Cardiac muscle cell (in vitro differentiated cells and primary cell): ENCODE measurements around the gene TCEANC2. TPM values are rescaled to one million over a fixed set of nuclear protein-coding genes. Genes with fewer than 3 reads are reported as not detected.
A peak's percentile ranks its signal among the peaks of the same experiment; 100 is the strongest.
"Not testable (repeated sequence)": the region's sequence is repeated elsewhere in the genome, so short reads cannot be mapped to it uniquely, and the experiment has no call there.

ENCODE experiments used
- DNase-seq, 2 donors: peaks; one replicate each; pipeline versions ENCODE4 v3.0.0 to v3.0.0-alpha.2; 2010 to 2017; ENCODE audit warnings: low read depth in 1 of 2, low spot score in 1 of 2
- H3K27ac ChIP-seq: fragments of 200-600 bp; sonication (generic); 2 replicates; pipeline ENCODE4 v1.5.1; 2016
- H3K27me3 ChIP-seq: fragments of 200-600 bp; sonication (generic); 2 replicates; pipeline ENCODE4 v1.6.0; 2016; ENCODE audit warnings: control low read depth
- H3K36me3 ChIP-seq: fragments of 200-600 bp; sonication (generic); 2 replicates; pipeline ENCODE4 v1.5.1; 2016; ENCODE audit warnings: control low read depth
- H3K4me1 ChIP-seq: fragments of 200-600 bp; sonication (generic); 2 replicates; pipeline ENCODE4 v1.8.1; 2017; ENCODE audit warnings: low read depth, mild to moderate bottlenecking, mixed run types
- H3K4me3 ChIP-seq: fragments of 200-600 bp; sonication (generic); 2 replicates; pipeline ENCODE4 v1.5.1; 2016; ENCODE audit warnings: mild to moderate bottlenecking
- H3K9me3 ChIP-seq: fragments of 200-600 bp; sonication (generic); 2 replicates; pipeline ENCODE4 v1.5.1; 2017; ENCODE audit warnings: low read depth, mild to moderate bottlenecking, control low read depth
- polyA plus RNA-seq: library from polyadenylated mRNA; unstranded; fragments of >200 nt; fragmentation: Nextera tagmentation; extraction: Ambion mirVana; gene quantifications from 2 replicates; pipeline ENCODE4 v1.2.1, GENCODE V29; 2016
- total RNA-seq: library from RNA; depleted of rRNA; stranded (reverse); fragments of >200 nt; gene quantifications from 2 replicates; pipeline ENCODE4 v1.2.3, GENCODE V29; 2016
- TF ChIP-seq, protein P1 (sequence below): IDR thresholded peaks from 2 replicates; pipeline ENCODE4 v1.5.1; 2012; ENCODE audit warnings: low read depth, mild to moderate bottlenecking, low read length

The TCEANC2 gene
- total and polyA plus RNA-seq, 2 experiments from 2014 or later = 8.2 to 10.1 TPM

DNA sequence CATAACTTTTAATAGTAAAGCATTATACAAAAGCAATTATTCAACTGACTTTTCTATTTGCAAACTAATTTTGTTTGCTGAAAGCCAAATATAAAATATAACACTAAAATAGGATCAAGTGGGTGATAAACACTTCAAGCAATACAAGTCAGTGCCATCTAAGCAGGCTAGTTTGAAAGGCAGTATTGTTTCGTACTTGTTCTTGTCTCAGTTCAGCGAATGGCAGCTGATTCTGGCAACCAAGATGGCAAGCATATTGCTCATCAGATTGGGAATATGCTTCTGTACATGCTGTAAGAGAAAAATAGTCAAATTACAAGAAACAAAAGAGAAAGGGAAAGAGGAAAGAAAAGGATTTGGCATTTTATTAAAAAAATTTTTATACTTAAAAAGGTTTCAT lies 7.9 kb upstream of the TCEANC2 start:
- Histone ChIP-seq H3K36me3 (peaks cover 28% of the 10 kb centered on the region), H3K27me3 (no peaks in the 10 kb centered on the region), H3K4me1 (no peaks in the 10 kb centered on the region), H3K4me3 (no peak overlapping the region), H3K27ac (no peak overlapping the region), H3K9me3 (no peaks in the 10 kb centered on the region)
- TF ChIP-seq, protein P1, sequence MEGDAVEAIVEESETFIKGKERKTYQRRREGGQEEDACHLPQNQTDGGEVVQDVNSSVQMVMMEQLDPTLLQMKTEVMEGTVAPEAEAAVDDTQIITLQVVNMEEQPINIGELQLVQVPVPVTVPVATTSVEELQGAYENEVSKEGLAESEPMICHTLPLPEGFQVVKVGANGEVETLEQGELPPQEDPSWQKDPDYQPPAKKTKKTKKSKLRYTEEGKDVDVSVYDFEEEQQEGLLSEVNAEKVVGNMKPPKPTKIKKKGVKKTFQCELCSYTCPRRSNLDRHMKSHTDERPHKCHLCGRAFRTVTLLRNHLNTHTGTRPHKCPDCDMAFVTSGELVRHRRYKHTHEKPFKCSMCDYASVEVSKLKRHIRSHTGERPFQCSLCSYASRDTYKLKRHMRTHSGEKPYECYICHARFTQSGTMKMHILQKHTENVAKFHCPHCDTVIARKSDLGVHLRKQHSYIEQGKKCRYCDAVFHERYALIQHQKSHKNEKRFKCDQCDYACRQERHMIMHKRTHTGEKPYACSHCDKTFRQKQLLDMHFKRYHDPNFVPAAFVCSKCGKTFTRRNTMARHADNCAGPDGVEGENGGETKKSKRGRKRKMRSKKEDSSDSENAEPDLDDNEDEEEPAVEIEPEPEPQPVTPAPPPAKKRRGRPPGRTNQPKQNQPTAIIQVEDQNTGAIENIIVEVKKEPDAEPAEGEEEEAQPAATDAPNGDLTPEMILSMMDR = no peak
- DNase-seq = no peak

DNA sequence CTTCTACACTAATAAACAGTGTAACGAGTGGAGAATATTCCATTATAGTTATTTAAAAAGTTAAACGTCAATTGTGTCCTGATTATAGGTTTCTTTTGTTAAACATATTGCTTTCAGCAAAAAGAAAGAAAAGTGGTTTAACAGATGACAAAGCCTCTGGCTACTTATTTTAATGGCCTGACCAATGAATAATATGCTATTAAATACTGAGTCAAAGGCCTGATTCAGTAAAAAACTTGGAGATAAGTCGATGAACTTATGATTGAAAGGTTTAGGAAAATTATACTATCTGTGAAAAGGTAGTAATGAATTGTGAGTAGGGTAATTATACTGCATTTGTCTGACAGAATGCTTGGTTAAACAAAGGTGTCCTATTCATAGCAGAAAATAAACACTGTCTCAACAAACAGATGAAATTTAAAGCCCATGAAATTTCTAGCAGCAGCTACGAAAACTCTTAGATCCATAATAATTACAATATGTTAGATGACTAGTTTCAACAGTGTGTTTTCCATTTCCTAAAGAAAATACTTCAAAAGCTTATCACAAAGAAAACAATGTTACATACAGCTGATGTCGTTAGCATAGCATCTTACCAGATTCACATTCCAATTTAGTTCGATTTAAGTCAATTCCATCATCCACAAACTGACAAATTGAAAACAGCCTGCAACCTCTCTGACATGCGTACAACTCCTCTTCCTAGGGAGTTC lies 6.6 kb upstream of the TCEANC2 start:
- Histone ChIP-seq H3K4me3 (no peak overlapping the region), H3K4me1 (peaks cover 6% of the 10 kb centered on the region), H3K9me3 (no peaks in the 10 kb centered on the region), H3K27me3 (no peaks in the 10 kb centered on the region), H3K27ac (no peak overlapping the region), H3K36me3 (peaks cover 15% of the 10 kb centered on the region)
- TF ChIP-seq, protein P1 = no peak
- DNase-seq = no peak

DNA sequence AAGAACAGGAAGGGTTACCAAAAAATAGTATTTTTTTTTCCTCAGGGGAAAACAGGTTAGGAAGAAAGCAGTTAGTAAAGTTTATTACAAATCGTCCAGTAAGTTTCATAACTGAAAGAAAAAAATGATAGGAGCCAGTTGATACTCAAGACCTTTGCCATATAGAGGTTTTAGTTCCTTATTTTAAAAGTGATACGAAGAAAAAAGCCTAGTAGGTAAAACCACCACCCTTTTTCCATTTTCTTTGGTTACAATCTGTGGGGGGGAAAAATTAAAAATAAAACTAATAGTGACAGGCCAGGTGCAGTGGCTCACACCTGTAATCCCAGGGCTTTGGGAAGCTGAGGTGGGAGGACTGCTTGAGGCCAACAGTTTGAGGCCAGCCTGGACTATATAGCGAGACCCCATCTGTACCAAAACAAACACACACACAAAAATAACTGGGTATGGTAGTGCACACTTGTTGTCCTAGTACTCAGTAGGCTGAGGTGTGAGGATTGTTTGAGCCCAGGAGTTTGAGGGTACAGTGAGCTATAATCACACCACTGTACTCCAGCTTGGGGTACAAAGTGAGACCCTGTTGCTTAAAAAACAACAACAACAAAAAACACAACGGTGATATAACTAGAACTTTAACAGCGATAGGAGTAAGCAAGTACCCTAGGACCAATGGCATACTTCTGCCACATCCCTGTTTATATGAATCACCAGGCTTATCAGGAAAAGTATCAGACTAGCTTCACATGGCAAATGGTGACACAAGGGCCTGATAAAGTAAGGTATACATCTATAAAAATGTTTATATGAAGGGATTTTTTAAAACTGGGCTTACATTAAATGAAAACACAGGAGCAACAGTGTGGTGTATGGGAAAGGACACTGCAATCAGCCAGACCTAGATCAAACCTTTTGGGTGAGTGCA lies 5.8 kb upstream of the TCEANC2 start:
- Histone ChIP-seq H3K36me3 (peaks cover 7% of the 10 kb centered on the region), H3K27ac (no peak overlapping the region), H3K4me1 (peaks cover 7% of the 10 kb centered on the region), H3K9me3 (no peaks in the 10 kb centered on the region), H3K4me3 (no peak overlapping the region), H3K27me3 (no peaks in the 10 kb centered on the region)
- DNase-seq = no peak
- TF ChIP-seq, protein P1 = no peak

DNA sequence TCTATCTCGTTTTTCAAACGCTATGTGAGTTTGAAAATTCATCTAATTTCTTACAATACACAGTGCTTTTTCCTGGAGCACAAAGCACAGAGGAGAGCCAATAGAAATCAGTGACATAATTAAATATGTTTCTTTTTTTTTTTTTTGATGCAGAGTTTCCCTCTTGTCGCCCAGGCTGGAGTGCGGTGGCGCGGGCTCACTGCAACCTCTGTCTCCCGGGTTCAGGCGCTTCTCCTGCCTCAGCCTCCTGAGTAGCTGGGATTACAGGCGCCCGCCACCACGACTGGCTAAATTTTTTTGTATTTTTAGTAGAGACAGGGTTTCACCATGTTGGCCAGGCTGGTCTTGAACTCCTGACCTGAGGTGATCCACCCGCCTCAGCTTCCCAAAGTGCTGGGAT lies 3.0 kb upstream of the TCEANC2 start:
- H3K4me3 ChIP-seq, H3K9me3 ChIP-seq, DNase-seq, H3K27me3 ChIP-seq, H3K27ac ChIP-seq, H3K36me3 ChIP-seq: not testable (repeated sequence)
- peaks cover 14% of the 10 kb centered on the region for H3K4me1 ChIP-seq

DNA sequence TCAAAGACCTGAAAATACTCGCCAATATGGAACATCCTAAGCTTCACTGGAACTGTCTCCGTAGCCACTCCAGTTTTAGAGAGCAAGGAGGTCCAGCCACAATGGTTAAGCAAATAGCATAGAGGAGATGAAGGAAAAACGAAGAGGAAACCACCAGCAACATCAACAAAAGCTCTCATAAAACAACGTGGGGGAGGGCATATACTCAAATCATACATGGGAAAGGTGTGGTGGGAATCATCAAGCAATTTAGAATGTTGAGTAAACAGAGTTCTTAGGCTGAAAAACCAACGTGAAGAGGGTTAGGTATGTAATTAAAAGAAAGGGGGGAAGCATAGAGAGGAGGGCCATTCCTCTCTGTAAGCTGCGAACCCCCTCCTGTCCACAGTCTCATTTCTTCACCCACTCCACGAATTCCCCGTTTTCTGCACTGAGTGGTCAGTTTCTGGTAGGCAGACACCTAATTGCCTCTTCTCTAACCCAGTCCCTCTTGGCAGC lies 1.4 kb upstream of the TCEANC2 start:
- Histone ChIP-seq H3K4me3 (peak overlapping the region; percentile 81), H3K27ac (peak overlapping the region; percentile 94), H3K36me3 (no peaks in the 10 kb centered on the region), H3K4me1 (peaks cover 14% of the 10 kb centered on the region), H3K9me3 (no peaks in the 10 kb centered on the region), H3K27me3 (no peaks in the 10 kb centered on the region)
- TF ChIP-seq, protein P1 = no peak
- peak in 1 of 2 donors; percentile 15 for DNase-seq
